GM12878 (cell line): ENCODE results near the gene WDR91. TPM values are rescaled to one million over a fixed set of nuclear protein-coding genes. Genes with fewer than 3 reads are reported as not detected.
A peak's percentile ranks its signal among the peaks of the same experiment; 100 is the strongest.

ENCODE experiments used
- ATAC-seq: fragments of 200-7000 bp; cut with Tn5 transposase; 3 replicates; pipeline ENCODE4 v1.9.1; 2020; ENCODE audit warnings: mild to moderate bottlenecking, moderate library complexity
- BruUV-seq: library from RNA; stranded (reverse); fragments of 400-500 nt; replicated peaks from 2 replicates; lab custom pipeline; 2021; lab: Mats Ljungman, UMichigan
- CTCF ChIA-PET: fragments of 300-600 bp; sonication (Branson Sonifier 250); formaldehyde crosslinking; extraction: SDS; loops from one replicate; lab custom pipeline; 2021; ENCODE audit warnings: inconsistent platforms; lab: Yijun Ruan, JAX
- POLR2A ChIA-PET: fragments of 350-600 bp; formaldehyde crosslinking; extraction: SDS; loops from one replicate; lab custom pipeline; 2021; ENCODE audit warnings: inconsistent platforms; lab: Charles Lee
- RAD21 ChIA-PET: fragments of 300-600 bp; sonication (Branson Sonifier 250); formaldehyde crosslinking; loops from one replicate; lab custom pipeline; 2023; ENCODE audit warnings: antibody characterized with exemption; ENCODE audit not compliant: unreplicated experiment; lab: Charles Lee
- SMC1A ChIA-PET: fragments of 300-600 bp; sonication (Branson Sonifier 250); formaldehyde crosslinking; loops from one replicate; lab custom pipeline; 2023; ENCODE audit not compliant: unreplicated experiment, uncharacterized antibody; lab: Charles Lee
- DNase-seq: peaks from one replicate; pipeline ENCODE4 v3.0.0-alpha.2; 2011; ENCODE audit warnings: low read depth, low spot score
- FAIRE-seq: peaks from 3 replicates; lab custom pipeline; 2011; peaks lifted over from hg19 to GRCh38; lab: Jason Lieb, UNC
- H2AFZ ChIP-seq: 2 replicates; pipeline ENCODE4 v1.6.0; 2011; ENCODE audit warnings: low read depth, low read length, control low read depth; ENCODE audit not compliant: control insufficient read depth
- H3K27ac ChIP-seq: 2 replicates; pipeline ENCODE4 v1.5.1; 2011; ENCODE audit warnings: control low read depth; ENCODE audit not compliant: control insufficient read depth, insufficient read depth
- H3K27me3 ChIP-seq, 2 experiments: replicated peaks in 1 of 2; 2 replicates each; pipeline versions ENCODE4 v1.6.0 to v1.6.1; 2011; ENCODE audit warnings: low read length in 1 of 2; ENCODE audit not compliant: control insufficient read depth in 2 of 2, insufficient read depth in 2 of 2
- H3K36me3 ChIP-seq, 2 experiments: 2 replicates each; pipeline ENCODE4 v1.5.1; 2011; ENCODE audit warnings: low read length in 1 of 2; ENCODE audit not compliant: control insufficient read depth in 2 of 2, insufficient read depth in 2 of 2
- H3K4me1 ChIP-seq: 2 replicates; pipeline ENCODE4 v1.6.1; 2011; ENCODE audit warnings: mild to moderate bottlenecking, low read length, moderate library complexity, mixed read lengths; ENCODE audit not compliant: control insufficient read depth, insufficient read depth
- H3K4me2 ChIP-seq: 2 replicates; pipeline ENCODE4 v1.6.0; 2011; ENCODE audit warnings: control low read depth; ENCODE audit not compliant: control insufficient read depth, insufficient read depth
- H3K4me3 ChIP-seq: fragments of 200-600 bp; sonication (generic); 2 replicates; pipeline ENCODE4 v1.5.1; 2016
- H3K79me2 ChIP-seq: 2 replicates; pipeline ENCODE4 v1.6.0; 2011; ENCODE audit warnings: low read length; ENCODE audit not compliant: control insufficient read depth, insufficient read depth
- H3K9ac ChIP-seq: 2 replicates; pipeline ENCODE4 v1.8.0; 2011; ENCODE audit warnings: low read length, control low read depth, mixed read lengths; ENCODE audit not compliant: control insufficient read depth, insufficient read depth
- H3K9me3 ChIP-seq: replicated peaks from 3 replicates; pipeline ENCODE4 v1.5.1; 2011; ENCODE audit warnings: mild to moderate bottlenecking, low read length; ENCODE audit not compliant: control insufficient read depth, insufficient read depth
- H4K20me1 ChIP-seq: 2 replicates; pipeline ENCODE4 v1.6.0; 2011; ENCODE audit not compliant: control insufficient read depth, insufficient read depth
- BCLAF1 ChIP-seq: fragments of 450-650 bp; IDR thresholded peaks from 2 replicates; pipeline ENCODE4 v1.6.1; 2017; ENCODE audit warnings: antibody characterized with exemption, mild to moderate bottlenecking, moderate library complexity
- NFXL1 ChIP-seq: fragments of 450-650 bp; IDR thresholded peaks from 2 replicates; pipeline ENCODE4 v1.6.1; 2017; ENCODE audit warnings: antibody characterized with exemption, mild to moderate bottlenecking, borderline replicate concordance
- POLR2A ChIP-seq: IDR thresholded peaks from 2 replicates; pipeline ENCODE4 v1.6.1; 2011; ENCODE audit warnings: low read depth, mild to moderate bottlenecking, low read length
- POLR2AphosphoS2 ChIP-seq: IDR thresholded peaks from 2 replicates; pipeline ENCODE4 v1.6.1; 2011; ENCODE audit warnings: low read depth, mild to moderate bottlenecking, low read length, improper control_type of control experiment, moderate library complexity
- POLR2AphosphoS5 ChIP-seq: IDR thresholded peaks from 2 replicates; pipeline ENCODE4 v1.6.1; 2011; ENCODE audit warnings: mild to moderate bottlenecking, low read length, inconsistent platforms
- RAD51 ChIP-seq: fragments of 450-650 bp; IDR thresholded peaks from 2 replicates; pipeline ENCODE4 v1.6.1; 2016; ENCODE audit warnings: moderate library complexity, mild to moderate bottlenecking, inconsistent platforms
- SP1 ChIP-seq: IDR thresholded peaks from one replicate; pipeline ENCODE4 v1.6.1; 2011; ENCODE audit warnings: low read depth, low read length
- TCF7 ChIP-seq: IDR thresholded peaks from 2 replicates; pipeline ENCODE4 v1.6.1; 2014; ENCODE audit warnings: antibody characterized with exemption, borderline replicate concordance
- WRNIP1 ChIP-seq: IDR thresholded peaks from 2 replicates; pipeline ENCODE4 v1.6.1; 2011; ENCODE audit warnings: low read depth, low read length, improper control_type of control experiment, borderline replicate concordance
- ZBTB4 ChIP-seq: fragments of 450-650 bp; formaldehyde crosslinking; IDR thresholded peaks from 2 replicates; pipeline ENCODE4 v1.4.0; 2022; ENCODE audit warnings: mild to moderate bottlenecking, moderate library complexity
- ZZZ3 ChIP-seq: IDR thresholded peaks from 2 replicates; pipeline ENCODE4 v1.6.1; 2011; ENCODE audit warnings: low read depth; ENCODE audit not compliant: control insufficient read depth, insufficient read length
- WGBS: methylation state at CpG from one replicate; pipeline ENCODE4 v1.1.6; 2016; ENCODE audit warnings: low lambda C conversion rate; ENCODE audit not compliant: insufficient replicate concordance, insufficient coverage; ENCODE audit errors: missing lambda C conversion rate; 5-methylcytosine and 5-hydroxymethylcytosine counted together
- in situ Hi-C: fragments of 300-500 bp; cut with MboI; formaldehyde crosslinking; loops from 9 replicates; pipeline ENCODE4 v1.14.3; 2018; ENCODE audit warnings: mixed read lengths
- intact Hi-C: fragments of 100-400 bp; cut with micrococcal nuclease; formaldehyde crosslinking; loops from one replicate; pipeline ENCODE4 v1.14.2; 2022; ENCODE audit not compliant: unreplicated experiment
- polyA plus RNA-seq, 11 experiments: library from polyadenylated mRNA; depleted of rRNA in 4 of 11; unstranded in 6 of 11; stranded (reverse) in 5 of 11; fragments of >200 nt; fragmentation: Nextera tagmentation in 4 of 11; fragmentation: Illumina TruSeq in 1 of 11; extraction: Ambion mirVana in 4 of 11; extraction: Trizol in 1 of 11; gene quantifications; 1 replicate in 1 of 11; 2 replicates in 10 of 11; pipeline versions ENCODE4 v1.2.1 to v1.2.3, GENCODE V29; 2011 to 2016; ENCODE audit warnings: inconsistent platforms in 2 of 11, missing spikeins in 2 of 11, low read depth in 1 of 11
- total RNA-seq, 4 experiments: library from RNA; depleted of rRNA in 3 of 4; stranded (reverse); fragments of >200 nt in 3 of 4; fragmentation: Illumina TruSeq in 1 of 4; extraction: Trizol in 1 of 4; gene quantifications; 2 replicates each; pipeline versions ENCODE4 v1.2.1 to v1.2.3, GENCODE V29; 2013 to 2021

Gene WDR91
- total and polyA plus RNA-seq, 10 of the 15 experiments (the other 5 are each of a cell fraction or from before 2014, with no cell fraction given), result 7.6 to 83.3 (median 16.5) TPM

GRCh38 chr7:135165862-135166261, 45.5 kb downstream of the WDR91 start (continued):
- no peak for TF ChIP-seq NFXL1
- TF ChIP-seq POLR2AphosphoS2, result peak; percentile 77; the same call in 1 of the 2 replicates
- TF ChIP-seq ZZZ3, result no peak
- TF ChIP-seq, all 136 proteins: peak for 2

- BruUV-seq, result no TSS peak
- CTCF ChIA-PET, result interaction anchor here (1.0 to 1.8 kb wide), 4 partner anchors 16 to 213 kb away, joined by 3 to 6 read pairs (median 4); partner anchors contain the start of genes AGBL3 and TMEM140
- in situ Hi-C loops (loop anchor here (5.0 to 10.0 kb wide), 2 partner anchors 172 to 520 kb away; partner anchors contain the start of gene BPGM), intact Hi-C loops (no loop called here)
- Histone ChIP-seq H3K4me3 (no peak overlapping the region), H3K4me1 (peaks cover 35% of the 10 kb centered on the region), H4K20me1 (no peaks in the 10 kb centered on the region; the same call in 1 of the 2 replicates), H3K27ac (no peak overlapping the region), H3K4me2 (no peak overlapping the region), H3K79me2 (peaks cover 44% of the 10 kb centered on the region), H3K9me3 (peaks cover 7% of the 10 kb centered on the region), H3K36me3 (peaks cover 37 to 41% of the 10 kb centered on the region in 2 experiments), H3K9ac (no peak overlapping the region), H3K27me3 (no peaks in the 10 kb centered on the region), H2AFZ (no peak overlapping the region)
- TF ChIP-seq BCLAF1, result no peak
- no peak for TF ChIP-seq SP1
- peak; percentile 73 for TF ChIP-seq POLR2A
- peak; percentile 49 for TF ChIP-seq POLR2AphosphoS2
- no peak for TF ChIP-seq RAD51
- TF ChIP-seq TCF7, result no peak
- peak; percentile 45 for TF ChIP-seq POLR2AphosphoS5
- no peak for TF ChIP-seq WRNIP1
- TF ChIP-seq ZBTB4 (CRISPR knock-in tag), result no peak
- RAD21 ChIA-PET, result interaction anchor here (0.6 to 9.0 kb wide), 7 partner anchors 11 to 202 kb away, joined by 3 to 84 read pairs (median 7); partner anchors contain the start of genes AGBL3 and TMEM140
- 93% methylated on average over 18 of the region's 18 CpGs for WGBS
- FAIRE-seq (no peak), ATAC-seq (no peak), DNase-seq (no peak)
- SMC1A ChIA-PET, result interaction anchor here (0.6 to 13.1 kb wide), 4 partner anchors 17 to 179 kb away, joined by 3 to 158 read pairs (median 6); partner anchors contain the start of gene TMEM140
- POLR2A ChIA-PET, result interaction anchor here (1.0 to 15.9 kb wide), 3 partner anchors 17 to 172 kb away, joined by 3 to 169 read pairs (median 3); partner anchors contain the start of gene TMEM140
Observed at GRCh38 chr7:135164357-135165061, 46.8 kb downstream of the WDR91 start.
